Fibroblast of skin of scalp (primary cell): ENCODE results near the gene PAM.
"Not testable (repeated sequence)": the region's sequence is repeated elsewhere in the genome, so short reads cannot be mapped to it uniquely, and the experiment has no call there.

Source experiments
- DNase-seq: peaks from one replicate; pipeline ENCODE4 v3.0.0-alpha.2; 2013

PAM gene

GRCh38 chr5:102751903-102752376 is 3.2 kb upstream of the PAM start:
- not testable (repeated sequence) for DNase-seq

GRCh38 chr5:102753889-102754766 is 977 bp upstream of the PAM start:
- DNase-seq: no peak

GRCh38 chr5:102755686-102756371 is 724 bp downstream of the PAM start:
- peak; percentile 85 for DNase-seq

- DNase-seq: peak; percentile 80
Measured at GRCh38 chr5:102758576-102758975, 3.5 kb downstream of the PAM start.

- no peak for DNase-seq
Measured at GRCh38 chr5:102759289-102759688, 4.2 kb downstream of the PAM start.

GRCh38 chr5:102759700-102760099 is 4.6 kb downstream of the PAM start:
- no peak for DNase-seq

- peak; percentile 26 for DNase-seq
Measured at GRCh38 chr5:102760815-102761214, 5.7 kb downstream of the PAM start.

- peak; percentile 44 for DNase-seq
Measured at GRCh38 chr5:102762095-102762534, 7.0 kb downstream of the PAM start.

GRCh38 chr5:102762562-102763227 is 7.6 kb downstream of the PAM start:
- no peak for DNase-seq

- DNase-seq: no peak
Measured at GRCh38 chr5:102763734-102764133, 8.6 kb downstream of the PAM start.

- no peak for DNase-seq
Measured at GRCh38 chr5:102764381-102765004, 9.4 kb downstream of the PAM start.

- no peak for DNase-seq
Measured at GRCh38 chr5:102765350-102765749, 10.2 kb downstream of the PAM start.

- no peak for DNase-seq
Measured at GRCh38 chr5:102766295-102767090, 11.4 kb downstream of the PAM start.

GRCh38 chr5:102767862-102768261 is 12.8 kb downstream of the PAM start:
- DNase-seq: no peak

GRCh38 chr5:102770803-102771202 is 15.7 kb downstream of the PAM start:
- DNase-seq: no peak

GRCh38 chr5:102771435-102771834 is 16.3 kb downstream of the PAM start:
- no peak for DNase-seq

- DNase-seq: no peak
Measured at GRCh38 chr5:102772273-102772672, 17.2 kb downstream of the PAM start.

GRCh38 chr5:102773133-102773532 is 18.0 kb downstream of the PAM start:
- no peak for DNase-seq

GRCh38 chr5:102775756-102776155 is 20.7 kb downstream of the PAM start:
- peak; percentile 34 for DNase-seq

GRCh38 chr5:102777099-102777498 is 22.0 kb downstream of the PAM start:
- no peak for DNase-seq

GRCh38 chr5:102778478-102778877 is 23.4 kb downstream of the PAM start:
- peak; percentile 79 for DNase-seq

- DNase-seq: no peak
Measured at GRCh38 chr5:102781359-102781758, 26.3 kb downstream of the PAM start.
